HL-60 (cell line): ENCODE data around the gene HSBP1.

Experiments used
- CTCF ChIP-seq: IDR thresholded peaks from one replicate; pipeline ENCODE4 v1.5.1; 2011; ENCODE audit warnings: low read length, control low read depth, inconsistent platforms; ENCODE audit not compliant: insufficient read depth
- POLR2AphosphoS5 ChIP-seq: IDR thresholded peaks from 2 replicates; pipeline ENCODE4 v1.6.1; 2012; ENCODE audit warnings: low read depth
- SPI1 ChIP-seq: IDR thresholded peaks from 2 replicates; pipeline ENCODE4 v1.6.1; 2012; ENCODE audit warnings: low read depth, mild to moderate bottlenecking, borderline replicate concordance

GRCh38 chr16:83793179-83793578 lies 14.6 kb upstream of the HSBP1 start:
- no peak for TF ChIP-seq CTCF
- TF ChIP-seq POLR2AphosphoS5: no peak
- TF ChIP-seq SPI1: no peak
